ENCODE results near the gene RCN2. TPM values are rescaled to one million over a fixed set of nuclear protein-coding genes. Genes with fewer than 3 reads are reported as not detected.

RCN2 gene
- total and polyA plus RNA-seq, 2 of the 8 experiments (the other 6 are each of a cell fraction or from before 2014, with no cell fraction given) = 65.6 to 137 TPM

- TF ChIP-seq RBBP5 (IDR thresholded peaks at IDR 0.05; ENCODE audit: borderline replicate concordance, low read depth, low read length) = no peak
These were observed 45.2 kb downstream of the RCN2 start (continued) for GRCh38 chr15:76976572-76977270.

Measured in H1 (cell line).